Mesendoderm (in vitro differentiated cells): Measurements from ENCODE around the gene PPP1R7.

Source experiments
- DNase-seq: peaks from one replicate; pipeline ENCODE4 v3.0.0; 2013
- H2AK5ac ChIP-seq: 2 replicates; pipeline ENCODE4 v1.6.1; 2013; ENCODE audit warnings: low read length, inconsistent platforms
- H2BK120ac ChIP-seq: 2 replicates; pipeline ENCODE4 v1.6.1; 2013; ENCODE audit warnings: low read depth, mild to moderate bottlenecking, low read length, moderate library complexity, mixed read lengths
- H2BK15ac ChIP-seq: replicated peaks from 2 replicates; pipeline ENCODE4 v1.6.1; 2013; ENCODE audit warnings: low read depth, mild to moderate bottlenecking, moderate library complexity
- H2BK5ac ChIP-seq: 2 replicates; pipeline ENCODE4 v1.6.1; 2013; ENCODE audit warnings: low read length, inconsistent platforms
- H3K18ac ChIP-seq: 2 replicates; pipeline ENCODE4 v1.6.1; 2013; ENCODE audit warnings: mild to moderate bottlenecking, low read length, mixed read lengths
- H3K23ac ChIP-seq: one replicate; pipeline ENCODE4 v1.6.1; 2013; ENCODE audit warnings: low read length
- H3K27ac ChIP-seq: 2 replicates; pipeline ENCODE4 v1.5.1; 2013; ENCODE audit warnings: low read depth, mild to moderate bottlenecking, inconsistent platforms, low read length, moderate library complexity
- H3K27me3 ChIP-seq: 2 replicates; pipeline ENCODE4 v1.6.1; 2013; ENCODE audit warnings: low read length, control low read depth, mild to moderate bottlenecking, inconsistent platforms; ENCODE audit not compliant: insufficient read depth, poor library complexity
- H3K36me3 ChIP-seq: 2 replicates; pipeline ENCODE4 v1.6.1; 2013; ENCODE audit warnings: low read length, inconsistent platforms; ENCODE audit not compliant: control insufficient read depth, insufficient read depth
- H3K4ac ChIP-seq: one replicate; pipeline ENCODE4 v1.6.1; 2013; ENCODE audit warnings: low read depth, mild to moderate bottlenecking, low read length, moderate library complexity
- H3K4me1 ChIP-seq: 2 replicates; pipeline ENCODE4 v1.6.1; 2013; ENCODE audit warnings: low read depth, low read length, inconsistent platforms; ENCODE audit not compliant: control insufficient read depth
- H3K4me2 ChIP-seq: 2 replicates; pipeline ENCODE4 v1.6.1; 2013; ENCODE audit warnings: low read length
- H3K4me3 ChIP-seq: 2 replicates; pipeline ENCODE4 v1.5.1; 2013; ENCODE audit warnings: mild to moderate bottlenecking, low read length
- H3K56ac ChIP-seq: one replicate; pipeline ENCODE4 v1.6.1; 2013; ENCODE audit warnings: low read length
- H3K79me1 ChIP-seq: 2 replicates; pipeline ENCODE4 v1.6.1; 2013; ENCODE audit warnings: low read length, inconsistent platforms
- H3K79me2 ChIP-seq: 2 replicates; pipeline ENCODE4 v1.6.1; 2013; ENCODE audit warnings: mild to moderate bottlenecking, low read length; ENCODE audit not compliant: control insufficient read depth, insufficient read depth
- H3K9ac ChIP-seq: 2 replicates; pipeline ENCODE4 v1.6.1; 2013; ENCODE audit warnings: low read length, inconsistent platforms
- H4K5ac ChIP-seq: one replicate; pipeline ENCODE4 v1.6.1; 2013; ENCODE audit warnings: low read length
- H4K8ac ChIP-seq: one replicate; pipeline ENCODE4 v1.6.1; 2013; ENCODE audit warnings: low read depth, mild to moderate bottlenecking, control low read depth, low read length, moderate library complexity
- WGBS: extraction: QIAGEN DNeasy Blood & Tissue Kit; methylation state at CpG from one replicate; pipeline ENCODE4 v1.1.7; 2013; ENCODE audit warnings: low lambda C conversion rate, missing lambda C conversion rate; ENCODE audit not compliant: insufficient coverage; ENCODE audit errors: extremely low coverage; 5-methylcytosine and 5-hydroxymethylcytosine counted together

PPP1R7 gene

DNA sequence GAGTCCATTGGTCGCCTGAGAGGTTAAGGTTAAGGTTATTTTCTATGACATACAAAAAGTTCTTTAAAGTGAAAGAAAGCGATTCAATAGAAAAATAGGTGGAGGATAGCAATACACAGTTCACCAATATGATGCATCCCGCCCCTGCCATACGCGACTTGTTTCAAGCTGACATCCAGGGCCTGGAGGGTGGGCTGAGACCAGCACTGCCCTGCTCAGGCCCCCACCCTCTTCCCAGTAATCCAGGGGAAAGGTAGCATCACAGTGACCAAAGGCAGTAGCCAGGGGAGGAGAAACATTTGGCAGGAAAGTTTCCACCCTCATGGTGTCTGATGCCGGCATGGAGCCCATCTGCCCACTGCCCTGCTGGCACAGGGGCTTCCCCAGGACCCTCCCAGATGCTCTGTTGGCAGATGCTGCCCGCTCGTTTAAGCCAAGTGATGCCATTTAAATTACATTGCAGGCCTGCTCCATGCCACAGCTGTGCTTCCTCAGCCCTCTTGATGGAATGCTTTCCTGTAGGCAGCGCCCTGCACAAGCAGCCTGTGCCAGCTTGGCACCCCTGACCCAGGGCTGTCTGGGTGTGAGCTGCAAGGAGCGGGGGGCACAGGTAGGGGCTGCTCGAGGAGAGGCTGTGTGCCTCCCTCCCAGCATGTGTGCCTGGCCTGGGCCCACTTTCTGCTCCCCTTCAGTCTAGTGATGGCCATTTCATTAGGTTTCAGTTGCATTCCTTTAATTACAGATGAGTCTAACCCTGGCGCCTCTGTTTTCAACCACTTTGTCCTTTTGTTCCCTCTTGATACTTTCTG, 27.5 kb downstream of the PPP1R7 start:
- Histone ChIP-seq H3K79me1 (no peaks in the 10 kb centered on the region), H3K23ac (no peak overlapping the region), H2BK15ac (no peak overlapping the region), H3K56ac (no peak overlapping the region), H4K8ac (no peak overlapping the region), H3K27me3 (no peaks in the 10 kb centered on the region), H3K4ac (no peak overlapping the region), H2AK5ac (no peak overlapping the region), H2BK5ac (no peak overlapping the region), H2BK120ac (no peak overlapping the region), H4K5ac (no peak overlapping the region), H3K4me3 (no peak overlapping the region), H3K27ac (no peak overlapping the region), H3K79me2 (no peaks in the 10 kb centered on the region), H3K4me2 (no peak overlapping the region), H3K18ac (no peak overlapping the region), H3K9ac (no peak overlapping the region), H3K36me3 (no peaks in the 10 kb centered on the region), H3K4me1 (no peaks in the 10 kb centered on the region)
- no peak for DNase-seq
- no CpG with 5 or more reads among the region's 12 CpGs for WGBS

DNA sequence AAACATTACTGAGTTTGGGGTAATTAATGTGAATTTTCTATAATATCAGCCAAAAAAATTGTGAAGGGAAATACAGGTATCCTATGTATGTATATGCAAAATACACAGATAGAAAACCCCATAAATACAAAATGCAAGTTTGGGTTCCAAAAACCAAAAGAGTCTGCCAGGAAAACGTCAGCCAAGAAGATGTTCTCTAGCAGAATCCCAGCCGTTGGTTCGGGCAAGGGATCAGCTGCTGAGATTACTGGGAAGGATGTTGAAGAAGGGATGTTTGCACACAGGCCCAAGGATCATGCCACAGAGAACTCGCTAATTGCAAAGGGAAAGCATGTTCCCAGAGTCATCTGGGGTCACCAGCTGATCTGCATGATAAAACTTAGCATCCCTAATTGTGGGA, 28.7 kb downstream of the PPP1R7 start:
- Histone ChIP-seq H2BK5ac (no peak overlapping the region), H4K5ac (no peak overlapping the region), H4K8ac (no peak overlapping the region), H2BK15ac (no peak overlapping the region), H3K27ac (no peak overlapping the region), H2BK120ac (no peak overlapping the region), H3K4me3 (no peak overlapping the region), H3K4me1 (no peaks in the 10 kb centered on the region), H3K27me3 (no peaks in the 10 kb centered on the region), H3K23ac (no peak overlapping the region), H3K18ac (no peak overlapping the region), H3K4me2 (no peak overlapping the region), H3K79me1 (no peaks in the 10 kb centered on the region), H2AK5ac (no peak overlapping the region), H3K9ac (no peak overlapping the region), H3K4ac (no peak overlapping the region), H3K79me2 (no peaks in the 10 kb centered on the region), H3K56ac (no peak overlapping the region), H3K36me3 (no peaks in the 10 kb centered on the region)
- WGBS: no CpG with 5 or more reads among the region's 4 CpGs
- no peak for DNase-seq

DNA sequence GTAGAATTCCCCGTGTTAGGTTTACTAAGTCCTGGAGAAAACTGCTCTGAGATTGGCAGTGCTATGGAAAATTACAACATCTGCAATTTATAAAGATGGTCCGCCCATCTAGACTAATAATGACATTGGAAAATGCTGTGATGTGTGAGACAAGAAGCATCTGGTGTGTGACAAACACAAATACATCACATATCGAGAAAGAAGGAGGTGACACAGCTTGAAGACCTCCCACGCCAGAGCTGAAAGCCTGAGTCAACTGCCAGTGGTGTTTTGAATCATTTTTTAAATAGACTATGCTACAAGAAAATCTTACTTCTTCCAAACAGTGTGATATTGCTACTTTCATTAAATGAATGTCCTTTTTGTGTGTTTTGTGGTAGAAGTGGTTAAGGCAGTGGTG, 29.6 kb downstream of the PPP1R7 start:
- no peak overlapping the region for H2BK5ac ChIP-seq
- no peak overlapping the region for H3K9ac ChIP-seq
- H2AK5ac ChIP-seq: no peak overlapping the region
- H3K4me2 ChIP-seq: no peak overlapping the region
- H3K4me3 ChIP-seq: no peak overlapping the region
- no peaks in the 10 kb centered on the region for H3K4me1 ChIP-seq
- no peak overlapping the region for H3K27ac ChIP-seq
- no peak for DNase-seq
- no peaks in the 10 kb centered on the region for H3K79me1 ChIP-seq
- WGBS: no CpG with 5 or more reads among the region's 4 CpGs
- no peak overlapping the region for H2BK120ac ChIP-seq
- H3K18ac ChIP-seq: no peak overlapping the region
- no peak overlapping the region for H3K56ac ChIP-seq
- H4K8ac ChIP-seq: no peak overlapping the region
- no peak overlapping the region for H4K5ac ChIP-seq
- no peaks in the 10 kb centered on the region for H3K27me3 ChIP-seq
- no peaks in the 10 kb centered on the region for H3K36me3 ChIP-seq
- H2BK15ac ChIP-seq: no peak overlapping the region
- no peak overlapping the region for H3K4ac ChIP-seq
- H3K23ac ChIP-seq: no peak overlapping the region
- no peaks in the 10 kb centered on the region for H3K79me2 ChIP-seq

DNA sequence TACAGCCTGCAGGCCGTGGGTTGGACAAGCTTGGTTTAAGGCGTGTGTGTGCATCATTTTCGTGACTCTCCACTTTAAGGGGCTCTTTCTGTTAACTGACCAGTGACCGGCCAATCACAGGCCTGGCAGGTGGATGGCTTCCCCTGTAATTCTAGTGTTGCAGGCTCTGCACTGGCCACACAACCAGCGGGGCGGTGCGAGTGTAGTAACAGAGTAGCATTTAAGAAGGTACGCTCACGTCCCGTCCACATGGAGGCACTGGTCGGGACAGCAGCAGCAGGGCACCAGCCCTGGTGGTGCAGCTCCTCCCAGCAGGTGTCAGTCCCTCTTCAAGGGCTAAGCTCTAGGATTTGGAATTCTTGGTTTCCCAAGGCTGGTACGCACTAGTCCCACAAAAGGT, 30.2 kb downstream of the PPP1R7 start:
- no peak overlapping the region for H3K4ac ChIP-seq
- no peak overlapping the region for H2BK120ac ChIP-seq
- H3K9ac ChIP-seq: no peak overlapping the region
- H3K4me2 ChIP-seq: no peak overlapping the region
- H3K4me3 ChIP-seq: no peak overlapping the region
- H2AK5ac ChIP-seq: no peak overlapping the region
- no peaks in the 10 kb centered on the region for H3K4me1 ChIP-seq
- H3K27ac ChIP-seq: no peak overlapping the region
- no peak overlapping the region for H2BK15ac ChIP-seq
- no peak overlapping the region for H4K8ac ChIP-seq
- no peak overlapping the region for H4K5ac ChIP-seq
- H3K79me2 ChIP-seq: no peaks in the 10 kb centered on the region
- no peak overlapping the region for H2BK5ac ChIP-seq
- no peaks in the 10 kb centered on the region for H3K27me3 ChIP-seq
- no peak overlapping the region for H3K56ac ChIP-seq
- H3K18ac ChIP-seq: no peak overlapping the region
- peak; percentile 87 for DNase-seq
- H3K79me1 ChIP-seq: no peaks in the 10 kb centered on the region
- H3K23ac ChIP-seq: no peak overlapping the region
- H3K36me3 ChIP-seq: no peaks in the 10 kb centered on the region
- no CpG with 5 or more reads among the region's 12 CpGs for WGBS

DNA sequence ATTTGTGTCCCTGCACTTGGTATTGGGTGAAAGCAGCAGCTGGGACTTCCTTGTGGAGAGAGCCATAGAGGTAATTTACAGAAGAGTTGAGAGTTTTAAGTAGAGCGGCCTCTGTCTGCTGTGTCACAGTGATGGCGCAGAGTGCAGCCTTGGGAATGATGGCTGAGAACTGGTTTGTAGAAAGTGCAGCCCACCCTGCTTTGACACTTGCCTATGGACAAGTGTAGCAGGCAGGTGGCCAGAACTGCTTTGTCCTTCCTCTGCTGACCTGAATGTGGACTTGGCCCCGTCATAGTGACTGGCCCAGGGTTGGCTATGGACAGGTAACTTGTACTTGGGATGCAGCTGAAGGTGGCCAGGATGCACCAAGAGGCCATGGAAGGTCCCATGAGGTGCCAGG, 31.9 kb downstream of the PPP1R7 start:
- no CpG with 5 or more reads among the region's 3 CpGs for WGBS
- Histone ChIP-seq H4K8ac (no peak overlapping the region), H2AK5ac (no peak overlapping the region), H3K9ac (no peak overlapping the region), H3K4me1 (no peaks in the 10 kb centered on the region), H3K18ac (no peak overlapping the region), H2BK120ac (no peak overlapping the region), H3K4me3 (no peak overlapping the region), H3K27me3 (no peaks in the 10 kb centered on the region), H3K36me3 (no peaks in the 10 kb centered on the region), H3K23ac (no peak overlapping the region), H4K5ac (no peak overlapping the region), H3K79me2 (no peaks in the 10 kb centered on the region), H3K79me1 (no peaks in the 10 kb centered on the region), H2BK15ac (no peak overlapping the region), H2BK5ac (no peak overlapping the region), H3K27ac (no peak overlapping the region), H3K56ac (no peak overlapping the region), H3K4me2 (no peak overlapping the region), H3K4ac (no peak overlapping the region)
- DNase-seq: no peak
